Activated CD4-positive, alpha-beta T cell treated with anti-CD3 and anti-CD28 coated beads for 36 hours (primary cell): ENCODE results near the gene ABTB1. TPM values are rescaled to one million over a fixed set of nuclear protein-coding genes. Genes with fewer than 3 reads are reported as not detected.
"Not testable (repeated sequence)": the region's sequence is repeated elsewhere in the genome, so short reads cannot be mapped to it uniquely, and the experiment has no call there.

Experiments
- ATAC-seq: fragments of 200-7000 bp; cut with Tn5 transposase; one replicate; pipeline ENCODE4 v1.10.0; 2021; ENCODE audit warnings: mild to moderate bottlenecking, moderate library complexity
- CTCF ChIA-PET: fragments of 350-600 bp; sonication (Branson Sonifier 250); formaldehyde crosslinking; loops from one replicate; lab custom pipeline; 2021; ENCODE audit warnings: antibody characterized with exemption; lab: Charles Lee
- POLR2A ChIA-PET: fragments of 350-600 bp; sonication (Branson Sonifier 250); formaldehyde crosslinking; loops from one replicate; lab custom pipeline; 2021; ENCODE audit warnings: antibody characterized with exemption, inconsistent platforms; lab: Charles Lee
- DNase-seq: peaks from one replicate; pipeline ENCODE4 v3.0.0-alpha.2; 2020
- H3K27ac Mint-ChIP-seq: one replicate; pipeline ENCODE4 v1.8.0; 2021; ENCODE audit warnings: mixed read lengths
- H3K27me3 Mint-ChIP-seq: one replicate; pipeline ENCODE4 v1.8.0; 2021; ENCODE audit warnings: mixed read lengths
- H3K36me3 Mint-ChIP-seq: one replicate; pipeline ENCODE4 v1.8.0; 2021; ENCODE audit warnings: low read depth, mixed read lengths
- H3K4me1 Mint-ChIP-seq: one replicate; pipeline ENCODE4 v1.8.0; 2021; ENCODE audit warnings: mixed read lengths
- H3K4me3 Mint-ChIP-seq: one replicate; pipeline ENCODE4 v1.8.0; 2021; ENCODE audit warnings: mild to moderate bottlenecking, moderate library complexity, mixed read lengths
- H3K9me3 Mint-ChIP-seq: one replicate; pipeline ENCODE4 v1.8.0; 2021; ENCODE audit warnings: low read depth, mixed read lengths
- intact Hi-C, 2 experiments: fragments of 100-400 bp; cut with DNase I in 1 of 2; cut with micrococcal nuclease in 1 of 2; formaldehyde crosslinking; loops; one replicate each; pipeline versions ENCODE4 v1.14.2 to v1.15.1; 2022 to 2024; cut with DNase I, micrococcal nuclease
- total RNA-seq, 2 experiments: library from RNA; stranded (reverse); gene quantifications; one replicate each; pipeline ENCODE4 v1.2.3, GENCODE V29; 2021

Gene ABTB1
- total RNA-seq, 2 experiments from 2014 or later = 8.3 to 9.6 TPM

GRCh38 chr3:127679534-127680145 is 6.9 kb downstream of the ABTB1 start:
- intact Hi-C loops = no loop called here
- ChIA-PET CTCF (interaction anchor here (1.3 kb wide), 1 partner anchor 27 kb away, joined by 4 read pairs; no protein-coding TSS in a partner anchor), POLR2A (interaction anchor here (0.6 kb wide), 1 partner anchor 765 kb away, joined by 3 read pairs; no protein-coding TSS in a partner anchor)
- Mint-ChIP-seq H3K27ac (no peak overlapping the region), H3K9me3 (no peaks in the 10 kb centered on the region), H3K4me3 (no peak overlapping the region), H3K36me3 (peaks cover 2% of the 10 kb centered on the region), H3K27me3 (no peaks in the 10 kb centered on the region), H3K4me1 (peaks cover 14% of the 10 kb centered on the region)
- DNase-seq (no peak), ATAC-seq (no peak)

- H3K36me3 Mint-ChIP-seq = peaks cover 2% of the 10 kb centered on the region
- no peak for DNase-seq
- peaks cover 8% of the 10 kb centered on the region for H3K4me1 Mint-ChIP-seq
- intact Hi-C loops = no loop called here
- ChIA-PET CTCF (interaction anchor here (0.6 kb wide), 1 partner anchor 105 kb away, joined by 3 read pairs; no protein-coding TSS in a partner anchor), POLR2A (interaction anchor here (0.6 kb wide), 1 partner anchor 766 kb away, joined by 3 read pairs; no protein-coding TSS in a partner anchor)
- H3K4me3 Mint-ChIP-seq = no peak overlapping the region
- no peaks in the 10 kb centered on the region for H3K27me3 Mint-ChIP-seq
- no peak for ATAC-seq
- H3K27ac Mint-ChIP-seq = no peak overlapping the region
- no peaks in the 10 kb centered on the region for H3K9me3 Mint-ChIP-seq
Measured at GRCh38 chr3:127680146-127680661, 7.5 kb downstream of the ABTB1 start.

GRCh38 chr3:127680798-127681221 is 8.1 kb downstream of the ABTB1 start:
- H3K27ac Mint-ChIP-seq = no peak overlapping the region
- H3K27me3 Mint-ChIP-seq = no peaks in the 10 kb centered on the region
- intact Hi-C loops = no loop called here
- ChIA-PET POLR2A (no interaction called here), CTCF (interaction anchor here (0.6 to 0.7 kb wide), 2 partner anchors 96 to 104 kb away, joined by 3 read pairs; no protein-coding TSS in a partner anchor)
- no peaks in the 10 kb centered on the region for H3K9me3 Mint-ChIP-seq
- DNase-seq (no peak), ATAC-seq (no peak)
- peaks cover 2% of the 10 kb centered on the region for H3K36me3 Mint-ChIP-seq
- H3K4me1 Mint-ChIP-seq = peaks cover 8% of the 10 kb centered on the region
- H3K4me3 Mint-ChIP-seq = no peak overlapping the region

- H3K27ac Mint-ChIP-seq, H3K36me3 Mint-ChIP-seq, DNase-seq, H3K4me3 Mint-ChIP-seq, H3K27me3 Mint-ChIP-seq, intact Hi-C loops, H3K4me1 Mint-ChIP-seq, POLR2A ChIA-PET, H3K9me3 Mint-ChIP-seq, ATAC-seq: not testable (repeated sequence)
- CTCF ChIA-PET = interaction anchor here (0.8 kb wide), 1 partner anchor 13 kb away, joined by 3 read pairs; no protein-coding TSS in a partner anchor
Measured at GRCh38 chr3:127682175-127682554, 9.4 kb downstream of the ABTB1 start.

GRCh38 chr3:127682561-127682960 is 9.8 kb downstream of the ABTB1 start:
- no peaks in the 10 kb centered on the region for H3K27me3 Mint-ChIP-seq
- H3K9me3 Mint-ChIP-seq = no peaks in the 10 kb centered on the region
- no peak overlapping the region for H3K4me3 Mint-ChIP-seq
- intact Hi-C loops = no loop called here
- no peak overlapping the region for H3K27ac Mint-ChIP-seq
- ATAC-seq (no peak), DNase-seq (no peak)
- ChIA-PET CTCF (interaction anchor here (0.7 to 1.0 kb wide), 3 partner anchors 13 to 29 kb away, joined by 3 to 4 read pairs (median 3); no protein-coding TSS in a partner anchor), POLR2A (no interaction called here)
- H3K4me1 Mint-ChIP-seq = peaks cover 6% of the 10 kb centered on the region
- H3K36me3 Mint-ChIP-seq = peaks cover 2% of the 10 kb centered on the region

GRCh38 chr3:127684871-127685707 is 12.3 kb downstream of the ABTB1 start:
- no peaks in the 10 kb centered on the region for H3K9me3 Mint-ChIP-seq
- no peak overlapping the region for H3K27ac Mint-ChIP-seq
- intact Hi-C loops = no loop called here
- DNase-seq (no peak), ATAC-seq (peak; percentile 28)
- no peak overlapping the region for H3K4me3 Mint-ChIP-seq
- POLR2A ChIA-PET = no interaction called here
- no peaks in the 10 kb centered on the region for H3K36me3 Mint-ChIP-seq
- H3K4me1 Mint-ChIP-seq = peaks cover 6% of the 10 kb centered on the region
- CTCF ChIA-PET = interaction anchor here (0.6 kb wide), 2 partner anchors 37 to 273 kb away, joined by 3 to 4 read pairs; no protein-coding TSS in a partner anchor
- no peaks in the 10 kb centered on the region for H3K27me3 Mint-ChIP-seq

- DNase-seq (no peak), ATAC-seq (peak; percentile 31)
- peaks cover 6% of the 10 kb centered on the region for H3K4me1 Mint-ChIP-seq
- ChIA-PET POLR2A (no interaction called here), CTCF (interaction anchor here (0.6 kb wide), 1 partner anchor 272 kb away, joined by 3 read pairs; no protein-coding TSS in a partner anchor)
- H3K27ac Mint-ChIP-seq = no peak overlapping the region
- no peak overlapping the region for H3K4me3 Mint-ChIP-seq
- no peaks in the 10 kb centered on the region for H3K27me3 Mint-ChIP-seq
- intact Hi-C loops = no loop called here
- H3K9me3 Mint-ChIP-seq = no peaks in the 10 kb centered on the region
- H3K36me3 Mint-ChIP-seq = no peaks in the 10 kb centered on the region
Measured at GRCh38 chr3:127685708-127686511, 13.2 kb downstream of the ABTB1 start.

- Mint-ChIP-seq H3K4me3 (no peak overlapping the region), H3K4me1 (peaks cover 6% of the 10 kb centered on the region), H3K27me3 (no peaks in the 10 kb centered on the region), H3K9me3 (no peaks in the 10 kb centered on the region), H3K27ac (no peak overlapping the region), H3K36me3 (no peaks in the 10 kb centered on the region)
- DNase-seq (no peak), ATAC-seq (no peak)
- POLR2A ChIA-PET = no interaction called here
- CTCF ChIA-PET = no interaction called here
- intact Hi-C loops = no loop called here
Measured at GRCh38 chr3:127686512-127686894, 13.8 kb downstream of the ABTB1 start.

GRCh38 chr3:127687228-127687737 is 14.5 kb downstream of the ABTB1 start:
- CTCF ChIA-PET = no interaction called here
- Mint-ChIP-seq H3K9me3 (no peaks in the 10 kb centered on the region), H3K4me1 (peaks cover 6% of the 10 kb centered on the region), H3K27me3 (no peaks in the 10 kb centered on the region), H3K4me3 (no peak overlapping the region), H3K36me3 (no peaks in the 10 kb centered on the region), H3K27ac (no peak overlapping the region)
- POLR2A ChIA-PET = no interaction called here
- no peak for DNase-seq
- intact Hi-C loops = no loop called here
- ATAC-seq = no peak

- H3K36me3 Mint-ChIP-seq = no peaks in the 10 kb centered on the region
Measured at GRCh38 chr3:127688022-127688415, 15.3 kb downstream of the ABTB1 start.

More at GRCh38 chr3:127688022-127688415, 15.3 kb downstream of the ABTB1 start:
- CTCF ChIA-PET = no interaction called here
- no peak for DNase-seq
- POLR2A ChIA-PET = no interaction called here
- no peak for ATAC-seq
- Mint-ChIP-seq H3K9me3 (no peaks in the 10 kb centered on the region), H3K27ac (no peak overlapping the region), H3K27me3 (no peaks in the 10 kb centered on the region), H3K4me1 (peaks cover 6% of the 10 kb centered on the region), H3K4me3 (no peak overlapping the region)
- intact Hi-C loops = no loop called here
